ENCODE measurements around the gene DOCK8. TPM values are rescaled to one million over a fixed set of nuclear protein-coding genes. Genes with fewer than 3 reads are reported as not detected.

Gene DOCK8
- total and polyA plus RNA-seq, 2 of the 13 experiments (the other 11 are each of a cell fraction or from before 2014, with no cell fraction given), result 0.28 to 0.38 TPM

DNA sequence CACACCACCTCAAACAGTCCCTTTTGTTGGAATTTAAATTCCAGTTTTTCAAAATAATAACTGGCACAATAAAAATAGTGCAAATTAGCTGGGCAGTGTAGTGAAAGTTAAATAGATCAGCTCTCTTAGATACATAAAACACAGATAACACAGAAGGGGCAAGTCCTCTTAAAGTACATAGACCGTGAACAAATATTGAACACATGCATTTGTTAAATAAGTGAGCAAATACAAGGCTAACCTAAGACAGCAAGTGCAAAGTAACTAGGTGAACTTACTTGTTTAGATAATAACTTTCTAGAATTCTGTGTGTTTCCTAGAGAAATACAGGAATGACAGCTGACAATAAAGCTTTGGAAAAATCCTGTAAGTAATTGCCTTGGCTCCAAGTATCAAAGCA, 280.1 kb downstream of the DOCK8 start (continued):
- TF ChIP-seq UBTF (CRISPR knock-in tag; IDR thresholded peaks at IDR 0.05), result no peak
- TF ChIP-seq, protein P1, sequence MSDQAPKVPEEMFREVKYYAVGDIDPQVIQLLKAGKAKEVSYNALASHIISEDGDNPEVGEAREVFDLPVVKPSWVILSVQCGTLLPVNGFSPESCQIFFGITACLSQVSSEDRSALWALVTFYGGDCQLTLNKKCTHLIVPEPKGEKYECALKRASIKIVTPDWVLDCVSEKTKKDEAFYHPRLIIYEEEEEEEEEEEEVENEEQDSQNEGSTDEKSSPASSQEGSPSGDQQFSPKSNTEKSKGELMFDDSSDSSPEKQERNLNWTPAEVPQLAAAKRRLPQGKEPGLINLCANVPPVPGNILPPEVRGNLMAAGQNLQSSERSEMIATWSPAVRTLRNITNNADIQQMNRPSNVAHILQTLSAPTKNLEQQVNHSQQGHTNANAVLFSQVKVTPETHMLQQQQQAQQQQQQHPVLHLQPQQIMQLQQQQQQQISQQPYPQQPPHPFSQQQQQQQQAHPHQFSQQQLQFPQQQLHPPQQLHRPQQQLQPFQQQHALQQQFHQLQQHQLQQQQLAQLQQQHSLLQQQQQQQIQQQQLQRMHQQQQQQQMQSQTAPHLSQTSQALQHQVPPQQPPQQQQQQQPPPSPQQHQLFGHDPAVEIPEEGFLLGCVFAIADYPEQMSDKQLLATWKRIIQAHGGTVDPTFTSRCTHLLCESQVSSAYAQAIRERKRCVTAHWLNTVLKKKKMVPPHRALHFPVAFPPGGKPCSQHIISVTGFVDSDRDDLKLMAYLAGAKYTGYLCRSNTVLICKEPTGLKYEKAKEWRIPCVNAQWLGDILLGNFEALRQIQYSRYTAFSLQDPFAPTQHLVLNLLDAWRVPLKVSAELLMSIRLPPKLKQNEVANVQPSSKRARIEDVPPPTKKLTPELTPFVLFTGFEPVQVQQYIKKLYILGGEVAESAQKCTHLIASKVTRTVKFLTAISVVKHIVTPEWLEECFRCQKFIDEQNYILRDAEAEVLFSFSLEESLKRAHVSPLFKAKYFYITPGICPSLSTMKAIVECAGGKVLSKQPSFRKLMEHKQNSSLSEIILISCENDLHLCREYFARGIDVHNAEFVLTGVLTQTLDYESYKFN (CRISPR knock-in tag; conservative IDR thresholded peaks at IDR 0.05), result 0 out of 2 replicates have a peak, but pooled peaks have one; percentile 24
- TF ChIP-seq HMG20A (CRISPR knock-in tag; IDR thresholded peaks at IDR 0.05; ENCODE audit: borderline replicate concordance), result peak; percentile 66; the same call in 1 of the 2 replicates
- TF ChIP-seq FIP1L1 (IDR thresholded peaks at IDR 0.05; ENCODE audit: borderline replicate concordance, insufficient read depth, low read depth, low read length), result no peak
- TF ChIP-seq, protein P2, sequence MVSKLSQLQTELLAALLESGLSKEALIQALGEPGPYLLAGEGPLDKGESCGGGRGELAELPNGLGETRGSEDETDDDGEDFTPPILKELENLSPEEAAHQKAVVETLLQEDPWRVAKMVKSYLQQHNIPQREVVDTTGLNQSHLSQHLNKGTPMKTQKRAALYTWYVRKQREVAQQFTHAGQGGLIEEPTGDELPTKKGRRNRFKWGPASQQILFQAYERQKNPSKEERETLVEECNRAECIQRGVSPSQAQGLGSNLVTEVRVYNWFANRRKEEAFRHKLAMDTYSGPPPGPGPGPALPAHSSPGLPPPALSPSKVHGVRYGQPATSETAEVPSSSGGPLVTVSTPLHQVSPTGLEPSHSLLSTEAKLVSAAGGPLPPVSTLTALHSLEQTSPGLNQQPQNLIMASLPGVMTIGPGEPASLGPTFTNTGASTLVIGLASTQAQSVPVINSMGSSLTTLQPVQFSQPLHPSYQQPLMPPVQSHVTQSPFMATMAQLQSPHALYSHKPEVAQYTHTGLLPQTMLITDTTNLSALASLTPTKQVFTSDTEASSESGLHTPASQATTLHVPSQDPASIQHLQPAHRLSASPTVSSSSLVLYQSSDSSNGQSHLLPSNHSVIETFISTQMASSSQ (IDR thresholded peaks at IDR 0.05; ENCODE audit: low read depth), result no peak
- TF ChIP-seq, protein P2 (CRISPR knock-in tag; IDR thresholded peaks at IDR 0.05; ENCODE audit: borderline replicate concordance), result peak; percentile 34; the same call in 1 of the 2 replicates
- no peak for TF ChIP-seq MBNL3 (CRISPR knock-in tag; conservative IDR thresholded peaks at IDR 0.05)
- TF ChIP-seq CSRNP1 (CRISPR knock-in tag; IDR thresholded peaks at IDR 0.05), result no peak
- TF ChIP-seq, protein P3, sequence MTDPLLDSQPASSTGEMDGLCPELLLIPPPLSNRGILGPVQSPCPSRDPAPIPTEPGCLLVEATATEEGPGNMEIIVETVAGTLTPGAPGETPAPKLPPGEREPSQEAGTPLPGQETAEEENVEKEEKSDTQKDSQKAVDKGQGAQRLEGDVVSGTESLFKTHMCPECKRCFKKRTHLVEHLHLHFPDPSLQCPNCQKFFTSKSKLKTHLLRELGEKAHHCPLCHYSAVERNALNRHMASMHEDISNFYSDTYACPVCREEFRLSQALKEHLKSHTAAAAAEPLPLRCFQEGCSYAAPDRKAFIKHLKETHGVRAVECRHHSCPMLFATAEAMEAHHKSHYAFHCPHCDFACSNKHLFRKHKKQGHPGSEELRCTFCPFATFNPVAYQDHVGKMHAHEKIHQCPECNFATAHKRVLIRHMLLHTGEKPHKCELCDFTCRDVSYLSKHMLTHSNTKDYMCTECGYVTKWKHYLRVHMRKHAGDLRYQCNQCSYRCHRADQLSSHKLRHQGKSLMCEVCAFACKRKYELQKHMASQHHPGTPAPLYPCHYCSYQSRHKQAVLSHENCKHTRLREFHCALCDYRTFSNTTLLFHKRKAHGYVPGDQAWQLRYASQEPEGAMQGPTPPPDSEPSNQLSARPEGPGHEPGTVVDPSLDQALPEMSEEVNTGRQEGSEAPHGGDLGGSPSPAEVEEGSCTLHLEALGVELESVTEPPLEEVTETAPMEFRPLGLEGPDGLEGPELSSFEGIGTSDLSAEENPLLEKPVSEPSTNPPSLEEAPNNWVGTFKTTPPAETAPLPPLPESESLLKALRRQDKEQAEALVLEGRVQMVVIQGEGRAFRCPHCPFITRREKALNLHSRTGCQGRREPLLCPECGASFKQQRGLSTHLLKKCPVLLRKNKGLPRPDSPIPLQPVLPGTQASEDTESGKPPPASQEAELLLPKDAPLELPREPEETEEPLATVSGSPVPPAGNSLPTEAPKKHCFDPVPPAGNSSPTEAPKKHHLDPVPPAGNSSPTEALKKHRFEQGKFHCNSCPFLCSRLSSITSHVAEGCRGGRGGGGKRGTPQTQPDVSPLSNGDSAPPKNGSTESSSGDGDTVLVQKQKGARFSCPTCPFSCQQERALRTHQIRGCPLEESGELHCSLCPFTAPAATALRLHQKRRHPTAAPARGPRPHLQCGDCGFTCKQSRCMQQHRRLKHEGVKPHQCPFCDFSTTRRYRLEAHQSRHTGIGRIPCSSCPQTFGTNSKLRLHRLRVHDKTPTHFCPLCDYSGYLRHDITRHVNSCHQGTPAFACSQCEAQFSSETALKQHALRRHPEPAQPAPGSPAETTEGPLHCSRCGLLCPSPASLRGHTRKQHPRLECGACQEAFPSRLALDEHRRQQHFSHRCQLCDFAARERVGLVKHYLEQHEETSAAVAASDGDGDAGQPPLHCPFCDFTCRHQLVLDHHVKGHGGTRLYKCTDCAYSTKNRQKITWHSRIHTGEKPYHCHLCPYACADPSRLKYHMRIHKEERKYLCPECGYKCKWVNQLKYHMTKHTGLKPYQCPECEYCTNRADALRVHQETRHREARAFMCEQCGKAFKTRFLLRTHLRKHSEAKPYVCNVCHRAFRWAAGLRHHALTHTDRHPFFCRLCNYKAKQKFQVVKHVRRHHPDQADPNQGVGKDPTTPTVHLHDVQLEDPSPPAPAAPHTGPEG (CRISPR knock-in tag; IDR thresholded peaks at IDR 0.05), result no peak
